Measurements from ENCODE around the gene DHRS11.

- TF ChIP-seq, protein P1, sequence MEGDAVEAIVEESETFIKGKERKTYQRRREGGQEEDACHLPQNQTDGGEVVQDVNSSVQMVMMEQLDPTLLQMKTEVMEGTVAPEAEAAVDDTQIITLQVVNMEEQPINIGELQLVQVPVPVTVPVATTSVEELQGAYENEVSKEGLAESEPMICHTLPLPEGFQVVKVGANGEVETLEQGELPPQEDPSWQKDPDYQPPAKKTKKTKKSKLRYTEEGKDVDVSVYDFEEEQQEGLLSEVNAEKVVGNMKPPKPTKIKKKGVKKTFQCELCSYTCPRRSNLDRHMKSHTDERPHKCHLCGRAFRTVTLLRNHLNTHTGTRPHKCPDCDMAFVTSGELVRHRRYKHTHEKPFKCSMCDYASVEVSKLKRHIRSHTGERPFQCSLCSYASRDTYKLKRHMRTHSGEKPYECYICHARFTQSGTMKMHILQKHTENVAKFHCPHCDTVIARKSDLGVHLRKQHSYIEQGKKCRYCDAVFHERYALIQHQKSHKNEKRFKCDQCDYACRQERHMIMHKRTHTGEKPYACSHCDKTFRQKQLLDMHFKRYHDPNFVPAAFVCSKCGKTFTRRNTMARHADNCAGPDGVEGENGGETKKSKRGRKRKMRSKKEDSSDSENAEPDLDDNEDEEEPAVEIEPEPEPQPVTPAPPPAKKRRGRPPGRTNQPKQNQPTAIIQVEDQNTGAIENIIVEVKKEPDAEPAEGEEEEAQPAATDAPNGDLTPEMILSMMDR (IDR thresholded peaks at IDR 0.05): no peak
- TF ChIP-seq POLR2A (IDR thresholded peaks at IDR 0.05): no peak
- TF ChIP-seq POLR2AphosphoS5 (IDR thresholded peaks at IDR 0.05): no peak
Observed at GRCh38 chr17:36594626-36595401, 3.1 kb downstream of the DHRS11 start.
